Fibroblast of skin of back (primary cell): ENCODE data around the gene SENP2.
"Not testable (repeated sequence)": the region's sequence is repeated elsewhere in the genome, so short reads cannot be mapped to it uniquely, and the experiment has no call there.

ENCODE experiments used
- DNase-seq: peaks from one replicate; pipeline ENCODE4 v3.0.0-alpha.2; 2013

The SENP2 gene

GRCh38 chr3:185648396-185648795 is 62.3 kb downstream of the SENP2 start:
- DNase-seq = no peak

GRCh38 chr3:185649414-185649813 is 63.3 kb downstream of the SENP2 start:
- DNase-seq = peak; percentile 25

DNA sequence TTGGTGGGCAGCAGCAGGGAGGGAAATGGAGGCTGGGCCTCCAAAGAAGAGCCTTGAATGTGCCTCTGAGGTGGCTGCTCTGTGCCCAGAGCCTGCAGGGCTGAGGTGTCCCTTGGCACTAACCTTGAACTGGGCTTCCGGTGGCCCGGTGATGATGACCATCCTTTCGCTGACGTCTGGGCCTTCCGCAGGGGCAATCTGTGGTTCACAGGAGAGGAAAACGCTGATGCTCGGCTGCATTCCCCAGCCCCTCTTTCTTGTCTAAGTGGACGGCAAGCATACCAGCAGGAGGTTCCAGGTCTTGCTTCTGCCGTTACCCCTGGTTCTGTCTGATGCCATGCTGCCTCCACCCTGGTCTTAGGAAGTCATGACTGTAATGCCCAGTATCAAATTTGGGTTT is 65.9 kb downstream of the SENP2 start:
- DNase-seq = no peak

GRCh38 chr3:185653949-185654757 is 68.1 kb downstream of the SENP2 start:
- no peak for DNase-seq

DNA sequence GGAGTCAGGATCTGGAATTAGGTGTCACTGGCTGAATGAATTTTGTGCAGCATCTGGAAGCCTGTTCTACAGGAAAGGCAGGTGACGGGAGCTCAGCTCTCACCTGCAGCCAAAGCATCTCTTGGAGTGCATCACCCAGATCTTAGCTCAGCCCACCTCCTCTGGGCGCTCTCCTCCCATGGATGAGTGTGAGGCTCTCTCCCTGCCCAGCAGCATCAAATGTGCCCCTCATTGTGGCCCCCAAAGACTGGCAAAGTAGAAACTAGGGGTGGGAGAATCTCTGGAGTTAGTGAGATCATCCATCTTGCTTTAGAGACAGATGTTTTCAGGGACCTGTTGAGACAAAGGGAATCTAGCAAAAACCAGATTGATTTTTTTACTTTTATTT is 68.7 kb downstream of the SENP2 start:
- no peak for DNase-seq

DNA sequence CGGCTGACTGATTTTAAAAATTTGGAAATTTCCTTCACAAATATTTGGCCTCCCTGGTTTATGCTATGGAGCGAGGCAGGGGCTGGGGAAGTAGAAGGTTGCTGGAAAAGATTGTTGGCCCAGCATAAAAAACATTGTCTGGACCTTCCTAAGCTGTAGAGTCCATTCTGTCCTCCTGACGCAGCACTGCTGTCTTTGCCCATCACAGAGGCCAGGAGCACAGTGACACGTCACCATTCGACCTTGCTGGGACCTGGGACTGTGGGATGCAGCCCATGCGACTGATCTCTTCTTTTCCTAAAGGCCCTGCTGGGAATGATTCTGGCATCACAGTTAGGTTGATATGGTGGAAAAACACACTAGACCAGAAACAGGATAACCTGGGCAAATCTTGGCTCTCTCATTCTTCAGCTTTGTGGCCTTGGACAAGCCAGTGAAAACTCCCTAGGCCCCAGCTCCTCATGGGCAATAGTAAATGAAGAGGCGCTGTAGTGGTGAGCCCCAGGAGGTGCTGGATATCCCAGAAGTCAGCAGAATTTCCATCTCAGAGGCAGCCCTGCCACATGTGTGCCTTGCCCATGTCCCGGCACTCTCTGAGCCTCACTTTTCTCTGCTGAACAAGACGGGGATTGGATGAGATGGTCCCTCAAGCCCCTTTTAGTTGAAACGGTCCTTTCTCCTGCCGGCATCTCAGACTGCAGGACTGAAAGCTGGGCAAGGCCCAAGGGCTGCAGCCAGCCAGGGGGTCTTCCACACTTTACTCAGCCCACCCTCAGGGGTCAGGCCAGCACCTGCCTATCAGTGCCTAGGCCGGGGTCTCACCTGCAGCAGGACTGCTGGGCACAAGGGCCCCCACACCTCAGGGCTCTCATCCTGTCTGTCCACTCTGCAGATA is 69.6 kb downstream of the SENP2 start:
- DNase-seq = no peak

GRCh38 chr3:185656321-185656840 is 70.3 kb downstream of the SENP2 start:
- DNase-seq = peak; percentile 100

DNA sequence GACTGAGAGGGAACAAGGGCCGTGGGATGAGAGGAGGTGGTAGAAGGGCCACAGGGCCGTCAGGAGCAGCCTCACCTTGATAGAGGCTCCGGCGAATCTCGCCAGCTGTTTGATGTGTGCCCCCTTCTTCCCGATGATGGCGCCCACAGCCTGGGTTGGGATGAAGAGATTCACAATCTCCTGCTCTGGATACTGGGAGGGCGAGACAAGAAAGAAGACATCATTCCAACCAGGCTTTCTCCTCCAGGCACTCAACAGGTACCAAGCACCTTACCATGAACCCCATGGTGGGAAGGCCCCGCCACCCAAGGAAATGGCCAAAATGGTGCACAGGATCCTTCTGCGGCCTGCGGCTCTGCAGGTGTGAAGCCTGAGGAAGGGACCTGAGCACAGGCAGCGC is 71.1 kb downstream of the SENP2 start:
- no peak for DNase-seq

DNA sequence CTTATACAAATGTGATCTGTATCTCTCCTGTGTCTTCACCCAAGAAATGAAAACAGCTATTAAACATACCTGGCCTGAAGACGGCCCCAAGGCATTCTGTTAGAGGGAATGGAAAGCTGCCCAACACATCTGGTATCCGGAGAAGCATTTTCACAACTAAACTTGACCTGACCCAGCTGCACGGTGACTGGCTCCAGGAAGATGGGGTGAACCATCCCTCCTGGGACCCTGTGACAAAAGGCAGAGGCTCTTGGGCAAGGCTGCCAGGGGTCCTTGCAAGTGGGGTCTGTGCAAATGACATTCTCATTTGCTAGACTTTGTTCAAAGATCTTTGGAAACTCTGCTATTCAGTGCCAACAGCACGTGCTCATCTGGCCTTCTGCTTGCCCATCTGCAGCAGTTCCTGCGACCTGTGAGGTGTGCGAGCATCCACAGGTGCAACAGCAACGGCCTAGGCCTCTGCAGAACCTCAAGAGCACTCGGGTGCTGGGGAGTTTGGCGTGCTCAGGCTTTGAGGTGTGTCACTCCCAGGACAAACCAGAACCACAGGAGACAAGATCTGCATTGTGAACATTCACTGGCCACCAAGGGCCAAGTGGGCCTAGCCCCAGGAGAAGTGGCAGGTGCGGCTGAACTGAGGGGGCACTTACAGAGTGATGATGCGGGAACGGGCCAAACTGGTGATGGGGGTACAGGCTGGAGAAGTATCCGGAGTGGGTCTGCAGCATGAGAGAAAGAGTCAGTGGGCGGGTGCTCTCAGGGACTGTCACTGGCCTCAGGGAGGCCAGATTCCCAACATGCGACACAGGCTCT is 71.8 kb downstream of the SENP2 start:
- no peak for DNase-seq

DNA sequence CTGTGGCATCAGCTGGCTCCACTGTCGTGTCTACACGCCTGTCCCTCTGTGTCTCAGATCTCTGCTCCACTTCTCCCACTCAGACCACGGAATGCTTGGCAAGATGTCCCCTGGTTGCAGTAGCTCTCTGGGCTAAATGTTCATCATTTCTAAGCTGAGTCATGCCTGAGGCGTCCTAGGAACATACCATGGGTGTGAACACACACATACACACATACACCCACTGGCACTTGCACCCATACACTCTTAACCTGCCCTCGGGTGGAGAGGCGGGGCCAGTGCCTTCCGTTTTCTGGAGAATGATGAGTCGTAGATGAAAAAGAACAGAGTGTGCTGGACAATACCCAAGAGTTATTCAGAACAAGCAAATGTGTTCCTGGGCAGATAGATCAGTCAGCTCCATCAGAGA is 72.4 kb downstream of the SENP2 start:
- peak; percentile 99 for DNase-seq

GRCh38 chr3:185658943-185659342 is 72.8 kb downstream of the SENP2 start:
- no peak for DNase-seq

DNA sequence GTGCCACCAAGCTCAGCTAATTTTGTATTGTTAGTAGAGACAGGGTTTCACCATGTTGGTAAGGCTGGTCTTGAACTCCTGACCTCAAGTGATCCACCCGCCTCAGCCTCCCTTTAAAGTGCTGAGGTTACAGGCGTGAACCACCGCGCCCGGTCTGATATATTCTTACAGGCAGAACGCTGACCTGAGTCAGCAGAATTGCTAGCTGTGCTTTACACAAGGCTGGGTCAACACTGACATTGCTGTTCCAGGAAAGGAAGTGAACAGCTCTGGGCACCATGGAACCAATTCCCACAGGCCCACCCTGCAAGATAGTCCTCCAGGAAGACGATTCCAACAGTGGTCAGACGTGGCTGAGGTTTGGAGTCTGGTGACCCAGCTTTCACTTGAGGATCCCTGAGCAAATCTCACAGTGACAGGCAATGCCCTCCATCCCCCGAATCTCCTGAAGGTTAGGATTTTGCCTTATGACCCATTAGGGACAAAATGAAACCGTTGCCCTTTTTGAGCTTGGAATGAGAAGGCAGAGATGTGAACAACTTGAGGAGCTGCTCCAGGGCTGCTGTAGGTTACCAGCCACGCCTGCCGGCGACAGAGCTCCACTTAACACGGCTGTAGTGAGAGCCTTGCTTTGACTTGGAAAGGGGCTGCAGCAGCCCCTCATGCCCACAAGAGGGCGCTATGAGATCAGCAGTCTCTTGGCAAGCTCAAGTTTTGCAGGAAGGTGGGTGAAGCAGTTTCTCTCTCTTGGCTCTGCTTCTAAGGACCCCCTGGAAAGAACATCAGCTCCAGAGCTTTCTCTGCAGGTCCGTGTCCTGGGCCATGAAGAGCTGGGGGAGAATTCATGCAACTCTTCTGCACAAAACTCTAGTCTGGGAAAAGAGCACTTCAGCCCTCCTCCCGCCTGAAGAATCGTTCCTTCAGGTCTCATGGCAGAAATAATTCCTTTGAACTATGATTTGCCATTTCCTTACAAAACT is 74.1 kb downstream of the SENP2 start:
- DNase-seq = peak; percentile 78

DNA sequence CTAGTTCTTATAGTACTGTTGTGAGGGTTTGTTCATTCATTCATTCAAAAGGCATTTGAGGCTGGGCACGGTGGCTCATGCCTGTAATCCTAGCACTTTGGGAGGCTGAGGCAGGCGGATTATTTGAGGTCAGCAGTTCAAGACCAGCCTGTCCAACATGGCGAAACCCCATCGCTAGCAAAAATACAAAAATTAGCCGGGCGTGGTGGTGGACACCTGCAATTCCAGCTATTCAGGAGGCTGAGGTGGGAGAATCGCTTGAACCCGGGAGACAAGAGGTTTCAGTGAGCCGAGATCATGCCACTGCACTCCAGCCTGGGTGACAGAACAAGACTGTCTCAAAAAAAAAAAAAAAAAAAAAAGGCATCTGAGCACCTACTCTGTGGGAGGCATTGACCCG is 75.2 kb downstream of the SENP2 start:
- not testable (repeated sequence) for DNase-seq

DNA sequence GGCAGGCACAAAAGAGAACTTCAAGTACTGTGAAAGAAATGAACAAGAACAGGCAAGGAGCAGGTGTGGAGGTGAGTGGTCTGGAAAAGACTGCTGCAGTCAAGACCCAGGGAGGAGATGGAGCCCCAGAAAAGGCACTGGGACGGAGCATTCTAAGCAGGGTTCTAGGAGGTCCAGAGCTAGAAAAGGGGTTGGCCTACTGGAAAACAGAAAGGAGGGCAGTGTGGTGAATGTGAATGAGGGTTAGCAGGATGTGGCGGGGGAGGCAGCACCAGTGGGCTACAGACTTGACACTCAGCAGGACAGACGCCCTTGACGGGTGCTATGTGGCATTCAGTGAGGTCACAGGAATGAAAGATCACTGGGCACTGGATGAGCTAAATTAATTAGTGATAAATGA is 75.7 kb downstream of the SENP2 start:
- no peak for DNase-seq

GRCh38 chr3:185663929-185664328 is 77.8 kb downstream of the SENP2 start:
- no peak for DNase-seq

DNA sequence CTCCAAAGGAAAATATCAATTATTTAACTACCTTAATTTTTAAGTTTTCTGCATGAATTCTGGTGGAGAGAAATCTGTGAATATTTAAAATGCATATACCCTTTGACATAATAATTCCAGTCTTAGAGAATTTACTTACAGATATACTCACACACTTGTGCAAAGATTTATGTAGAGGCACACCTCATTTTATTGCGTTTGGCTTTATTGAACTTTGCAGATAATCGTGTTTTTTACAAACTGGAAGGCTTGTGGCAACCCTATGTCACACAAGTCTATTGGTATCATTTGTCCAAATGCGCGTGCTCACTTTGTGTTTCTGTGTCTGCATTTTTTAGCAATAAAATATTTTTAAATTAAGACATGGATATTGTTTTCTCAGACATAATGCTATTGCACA is 81.5 kb downstream of the SENP2 start:
- DNase-seq = no peak

GRCh38 chr3:185677146-185677829 is 91.2 kb downstream of the SENP2 start:
- DNase-seq = peak; percentile 77

- no peak for DNase-seq
Observed at GRCh38 chr3:185678027-185678426, 91.9 kb downstream of the SENP2 start.

- no peak for DNase-seq
Observed at GRCh38 chr3:185680231-185680630, 94.1 kb downstream of the SENP2 start.
